Astrocyte of the cerebellum (primary cell): ENCODE measurements around the gene SHC1.
"Not testable (repeated sequence)": the region's sequence is repeated elsewhere in the genome, so short reads cannot be mapped to it uniquely, and the experiment has no call there.

ENCODE experiments used
- DNase-seq: peaks from one replicate; pipeline ENCODE4 v3.0.0-alpha.2; 2011; ENCODE audit warnings: low read depth
- H3K4me3 ChIP-seq: 2 replicates; pipeline ENCODE4 v1.5.1; 2011; ENCODE audit warnings: mild to moderate bottlenecking, low read depth, low read length, moderate library complexity
- CTCF ChIP-seq: IDR thresholded peaks from 2 replicates; pipeline ENCODE4 v1.5.1; 2012; ENCODE audit warnings: low read length, low read depth, moderate library complexity, mild to moderate bottlenecking; ENCODE audit errors: missing control alignments
- in situ Hi-C: cut with HindIII; loops from 2 replicates; pipeline ENCODE4 v1.10.0; 2017; ENCODE audit warnings: low sequenced_read_pairs

The SHC1 gene

GRCh38 chr1:154988058-154988954 is 17.8 kb upstream of the SHC1 start:
- in situ Hi-C loops = no loop called here
- TF ChIP-seq CTCF = no peak
- no peak overlapping the region for H3K4me3 ChIP-seq
- no peak for DNase-seq

- no peak for TF ChIP-seq CTCF
- DNase-seq = no peak
- H3K4me3 ChIP-seq = no peak overlapping the region
- in situ Hi-C loops = no loop called here
Observed at GRCh38 chr1:154987326-154987725, 16.8 kb upstream of the SHC1 start.

- in situ Hi-C loops, DNase-seq, H3K4me3 ChIP-seq: not testable (repeated sequence)
Observed at GRCh38 chr1:154986736-154987135, 16.2 kb upstream of the SHC1 start.

- TF ChIP-seq CTCF = no peak
- DNase-seq = no peak
- in situ Hi-C loops = no loop called here
- H3K4me3 ChIP-seq = peak overlapping the region; percentile 76
Observed at GRCh38 chr1:154983776-154984466, 13.4 kb upstream of the SHC1 start.

- peak; percentile 100 for DNase-seq
Observed at GRCh38 chr1:154982897-154983648, 12.5 kb upstream of the SHC1 start, which contains the start of gene FLAD1. TSS of gene FLAD1 (plus strand) at chr1:154983344. CDS start at chr1:154983695, 351 bp downstream.

GRCh38 chr1:154982341-154982740 is 11.8 kb upstream of the SHC1 start:
- in situ Hi-C loops = no loop called here
- peak overlapping the region; percentile 76 for H3K4me3 ChIP-seq
- TF ChIP-seq CTCF = no peak
- DNase-seq = no peak

More at GRCh38 chr1:154982897-154983648, 12.5 kb upstream of the SHC1 start, which contains the start of gene FLAD1:
- in situ Hi-C loops = no loop called here
- no peak for TF ChIP-seq CTCF
- peak within 1 kb of the TSS; percentile 76 for H3K4me3 ChIP-seq
